ENCODE data around the gene HSPB7. TPM values are rescaled to one million over a fixed set of nuclear protein-coding genes. Genes with fewer than 3 reads are reported as not detected.

HSPB7 gene
- total RNA-seq, 1 experiment from 2014 or later, result 0.11 TPM

DNA sequence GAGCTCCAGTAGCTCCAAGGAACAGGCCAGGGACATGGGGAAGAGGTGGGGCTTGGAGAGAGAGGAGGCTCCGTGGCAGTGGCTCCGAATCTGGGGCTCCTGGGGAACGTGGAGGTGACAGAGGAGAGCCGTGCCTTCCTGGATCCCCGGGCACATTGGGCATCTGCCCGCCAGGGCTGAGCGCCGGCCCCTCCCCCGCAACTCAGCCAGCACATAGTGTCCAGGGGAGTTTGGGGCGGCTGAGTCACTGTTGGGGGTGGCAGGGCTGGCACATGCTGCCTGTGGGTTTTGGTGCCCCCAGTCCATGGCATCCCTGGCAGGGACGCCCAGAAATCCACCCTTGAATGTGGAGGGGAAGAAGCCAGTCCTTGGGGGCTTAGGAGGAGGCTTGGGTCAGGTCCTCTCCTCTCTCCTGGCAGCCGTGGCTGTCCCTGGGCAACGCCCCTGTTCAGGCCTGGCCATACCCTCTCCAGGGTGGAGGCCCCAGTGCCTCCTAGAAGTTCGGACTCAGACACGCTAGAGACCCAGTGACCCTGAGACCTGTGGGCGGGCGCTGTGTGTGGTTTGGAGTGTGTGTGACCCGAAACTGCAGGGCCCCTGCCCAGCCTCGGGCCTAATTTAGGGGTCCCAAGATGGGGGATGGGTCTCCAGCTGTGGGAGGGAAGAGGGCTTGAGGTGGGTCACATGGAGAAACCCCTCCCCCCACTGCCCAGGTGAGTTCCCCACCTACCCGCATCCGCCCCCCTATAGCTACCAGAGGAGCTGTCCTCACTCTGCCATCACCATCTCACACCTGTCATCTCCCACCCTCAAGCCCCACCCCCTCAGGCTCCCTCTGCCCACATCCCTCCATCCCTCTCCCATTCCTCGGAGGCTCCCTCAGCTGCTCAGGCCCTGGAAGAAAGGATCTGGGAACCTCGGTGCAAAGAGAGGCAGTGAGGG, 1.6 kb downstream of the HSPB7 start:
- ChIA-PET POLR2A (interaction anchor here (0.6 kb wide), 1 partner anchor 1555 kb away, joined by 4 read pairs; no protein-coding TSS in a partner anchor), CTCF (interaction anchor here (0.8 to 3.5 kb wide), 6 partner anchors 9 to 32 kb away, joined by 3 to 17 read pairs (median 6); no protein-coding TSS in a partner anchor)
- Mint-ChIP-seq H3K9me3 (no peaks in the 10 kb centered on the region), H3K27ac (no peak overlapping the region), H3K4me3 (no peak overlapping the region), H3K36me3 (no peaks in the 10 kb centered on the region), H3K4me1 (peaks cover 66% of the 10 kb centered on the region), H3K27me3 (ENCODE audit: low read depth) (peaks cover 12% of the 10 kb centered on the region)
- no peak for TF ChIP-seq SMAD4 (CRISPR knock-in tag; IDR thresholded peaks at IDR 0.05)
- no peak for TF ChIP-seq ATF2 (CRISPR knock-in tag; IDR thresholded peaks at IDR 0.05; ENCODE audit: borderline replicate concordance, low read depth)
- TF ChIP-seq ZNF138 (CRISPR knock-in tag; conservative IDR thresholded peaks at IDR 0.05), result no peak
- TF ChIP-seq TEAD1 (CRISPR knock-in tag; IDR thresholded peaks at IDR 0.05), result no peak
- TF ChIP-seq, protein P1, sequence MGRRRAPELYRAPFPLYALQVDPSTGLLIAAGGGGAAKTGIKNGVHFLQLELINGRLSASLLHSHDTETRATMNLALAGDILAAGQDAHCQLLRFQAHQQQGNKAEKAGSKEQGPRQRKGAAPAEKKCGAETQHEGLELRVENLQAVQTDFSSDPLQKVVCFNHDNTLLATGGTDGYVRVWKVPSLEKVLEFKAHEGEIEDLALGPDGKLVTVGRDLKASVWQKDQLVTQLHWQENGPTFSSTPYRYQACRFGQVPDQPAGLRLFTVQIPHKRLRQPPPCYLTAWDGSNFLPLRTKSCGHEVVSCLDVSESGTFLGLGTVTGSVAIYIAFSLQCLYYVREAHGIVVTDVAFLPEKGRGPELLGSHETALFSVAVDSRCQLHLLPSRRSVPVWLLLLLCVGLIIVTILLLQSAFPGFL (CRISPR knock-in tag; IDR thresholded peaks at IDR 0.05; ENCODE audit: borderline replicate concordance), result no peak
- TF ChIP-seq, protein P2, sequence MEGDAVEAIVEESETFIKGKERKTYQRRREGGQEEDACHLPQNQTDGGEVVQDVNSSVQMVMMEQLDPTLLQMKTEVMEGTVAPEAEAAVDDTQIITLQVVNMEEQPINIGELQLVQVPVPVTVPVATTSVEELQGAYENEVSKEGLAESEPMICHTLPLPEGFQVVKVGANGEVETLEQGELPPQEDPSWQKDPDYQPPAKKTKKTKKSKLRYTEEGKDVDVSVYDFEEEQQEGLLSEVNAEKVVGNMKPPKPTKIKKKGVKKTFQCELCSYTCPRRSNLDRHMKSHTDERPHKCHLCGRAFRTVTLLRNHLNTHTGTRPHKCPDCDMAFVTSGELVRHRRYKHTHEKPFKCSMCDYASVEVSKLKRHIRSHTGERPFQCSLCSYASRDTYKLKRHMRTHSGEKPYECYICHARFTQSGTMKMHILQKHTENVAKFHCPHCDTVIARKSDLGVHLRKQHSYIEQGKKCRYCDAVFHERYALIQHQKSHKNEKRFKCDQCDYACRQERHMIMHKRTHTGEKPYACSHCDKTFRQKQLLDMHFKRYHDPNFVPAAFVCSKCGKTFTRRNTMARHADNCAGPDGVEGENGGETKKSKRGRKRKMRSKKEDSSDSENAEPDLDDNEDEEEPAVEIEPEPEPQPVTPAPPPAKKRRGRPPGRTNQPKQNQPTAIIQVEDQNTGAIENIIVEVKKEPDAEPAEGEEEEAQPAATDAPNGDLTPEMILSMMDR (IDR thresholded peaks at IDR 0.05), result no peak
- TF ChIP-seq TEAD4 (CRISPR knock-in tag; IDR thresholded peaks at IDR 0.05), result no peak
- no peak for ATAC-seq
- DNase-seq (ENCODE audit: low spot score), result no peak

GRCh38 chr1:16015491-16015890, 2.4 kb downstream of the HSPB7 start:
- Mint-ChIP-seq H3K4me3 (no peak overlapping the region), H3K27me3 (ENCODE audit: low read depth) (peaks cover 8% of the 10 kb centered on the region), H3K36me3 (no peaks in the 10 kb centered on the region), H3K4me1 (peaks cover 69% of the 10 kb centered on the region), H3K9me3 (no peaks in the 10 kb centered on the region), H3K27ac (no peak overlapping the region)
- DNase-seq (ENCODE audit: low spot score) (no peak), ATAC-seq (no peak)
- POLR2A ChIA-PET, result no interaction called here
- TF ChIP-seq, protein P3, sequence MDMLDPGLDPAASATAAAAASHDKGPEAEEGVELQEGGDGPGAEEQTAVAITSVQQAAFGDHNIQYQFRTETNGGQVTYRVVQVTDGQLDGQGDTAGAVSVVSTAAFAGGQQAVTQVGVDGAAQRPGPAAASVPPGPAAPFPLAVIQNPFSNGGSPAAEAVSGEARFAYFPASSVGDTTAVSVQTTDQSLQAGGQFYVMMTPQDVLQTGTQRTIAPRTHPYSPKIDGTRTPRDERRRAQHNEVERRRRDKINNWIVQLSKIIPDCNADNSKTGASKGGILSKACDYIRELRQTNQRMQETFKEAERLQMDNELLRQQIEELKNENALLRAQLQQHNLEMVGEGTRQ (CRISPR knock-in tag; IDR thresholded peaks at IDR 0.05), result no peak
- TF ChIP-seq ZNF396 (CRISPR knock-in tag; IDR thresholded peaks at IDR 0.05; ENCODE audit: borderline replicate concordance) (no peak), ZNF416 (CRISPR knock-in tag; IDR thresholded peaks at IDR 0.05) (no peak), SP1 (CRISPR knock-in tag; conservative IDR thresholded peaks at IDR 0.05) (no peak), ZNF232 (CRISPR knock-in tag; IDR thresholded peaks at IDR 0.05) (no peak), ZNF423 (CRISPR knock-in tag; IDR thresholded peaks at IDR 0.05) (no peak), PRDM15 (CRISPR knock-in tag; IDR thresholded peaks at IDR 0.05) (no peak), E2F4 (CRISPR knock-in tag; IDR thresholded peaks at IDR 0.05; ENCODE audit: borderline replicate concordance, low read depth) (no peak), EMX1 (CRISPR knock-in tag; IDR thresholded peaks at IDR 0.05) (no peak)
- TF ChIP-seq, protein P4, sequence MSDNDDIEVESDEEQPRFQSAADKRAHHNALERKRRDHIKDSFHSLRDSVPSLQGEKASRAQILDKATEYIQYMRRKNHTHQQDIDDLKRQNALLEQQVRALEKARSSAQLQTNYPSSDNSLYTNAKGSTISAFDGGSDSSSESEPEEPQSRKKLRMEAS (CRISPR knock-in tag; IDR thresholded peaks at IDR 0.05), result no peak
- CTCF ChIA-PET, result interaction anchor here (0.8 to 4.1 kb wide), 4 partner anchors 10 to 17 kb away, joined by 4 to 18 read pairs (median 11); no protein-coding TSS in a partner anchor

All from WTC11 (cell line).